GM23338 (cell line): Measurements from ENCODE around the gene CCDC144A. TPM values are rescaled to one million over a fixed set of nuclear protein-coding genes. Genes with fewer than 3 reads are reported as not detected.
A peak's percentile ranks its signal among the peaks of the same experiment; 100 is the strongest.
"Not testable (repeated sequence)": the region's sequence is repeated elsewhere in the genome, so short reads cannot be mapped to it uniquely, and the experiment has no call there.

Source experiments
- ATAC-seq: fragments of 200-7000 bp; cut with Tn5 transposase; 3 replicates; pipeline ENCODE4 v1.9.1; 2020
- DNase-seq: peaks from one replicate; pipeline ENCODE4 v3.0.0-alpha.2; 2015; ENCODE audit warnings: low spot score
- H2AFZ ChIP-seq: fragments of 200-600 bp; sonication (generic); 2 replicates; pipeline ENCODE4 v1.8.0; 2016; ENCODE audit warnings: antibody characterized with exemption, mild to moderate bottlenecking, moderate library complexity
- H3F3A ChIP-seq: fragments of 200-600 bp; sonication (generic); replicated peaks from 2 replicates; pipeline ENCODE4 v1.8.0; 2017; ENCODE audit warnings: antibody characterized with exemption, mixed run types, low read depth
- H3K27ac ChIP-seq: fragments of 200-600 bp; sonication (generic); 2 replicates; pipeline ENCODE4 v1.6.1; 2016; ENCODE audit warnings: low read depth
- H3K27me3 ChIP-seq: fragments of 200-600 bp; sonication (generic); 2 replicates; pipeline ENCODE4 v1.8.0; 2016; ENCODE audit warnings: mild to moderate bottlenecking, mixed run types, moderate library complexity; ENCODE audit not compliant: insufficient read depth
- H3K36me3 ChIP-seq: fragments of 200-600 bp; sonication (generic); 2 replicates; pipeline ENCODE4 v1.8.0; 2016; ENCODE audit warnings: mild to moderate bottlenecking; ENCODE audit not compliant: insufficient read depth
- H3K4me1 ChIP-seq: fragments of 200-600 bp; sonication (generic); 2 replicates; pipeline ENCODE4 v1.8.0; 2016; ENCODE audit warnings: mild to moderate bottlenecking, moderate library complexity; ENCODE audit not compliant: insufficient read depth
- H3K4me2 ChIP-seq: fragments of 200-600 bp; sonication (generic); 2 replicates; pipeline ENCODE4 v1.7.1; 2017; ENCODE audit warnings: mixed run types
- H3K4me3 ChIP-seq: fragments of 200-600 bp; sonication (generic); 2 replicates; pipeline ENCODE4 v1.6.1; 2016; ENCODE audit warnings: mixed run types
- H3K79me2 ChIP-seq: fragments of 200-600 bp; sonication (generic); replicated peaks from 2 replicates; pipeline ENCODE4 v1.8.0; 2017; ENCODE audit warnings: mild to moderate bottlenecking; ENCODE audit not compliant: insufficient read depth
- H3K9me2 ChIP-seq: fragments of 200-600 bp; sonication (generic); 2 replicates; pipeline ENCODE4 v1.8.0; 2017; ENCODE audit not compliant: insufficient read depth
- H4K20me1 ChIP-seq: fragments of 200-600 bp; sonication (generic); replicated peaks from 2 replicates; pipeline ENCODE4 v1.8.0; 2017; ENCODE audit warnings: mild to moderate bottlenecking; ENCODE audit not compliant: insufficient read depth
- H3K27ac Mint-ChIP-seq: 2 replicates; pipeline ENCODE4 v1.8.0; 2020; ENCODE audit warnings: inconsistent platforms, mild to moderate bottlenecking, moderate library complexity, mixed read lengths
- H3K27me3 Mint-ChIP-seq: 3 replicates; pipeline ENCODE4 v1.8.0; 2022; ENCODE audit warnings: low read depth, mild to moderate bottlenecking, moderate library complexity, mixed read lengths, inconsistent platforms; ENCODE audit not compliant: insufficient read depth, poor library complexity
- H3K36me3 Mint-ChIP-seq: 3 replicates; pipeline ENCODE4 v1.8.0; 2021; ENCODE audit warnings: low read depth, mild to moderate bottlenecking, inconsistent platforms, moderate library complexity, mixed read lengths
- H3K4me1 Mint-ChIP-seq: 3 replicates; pipeline ENCODE4 v1.8.0; 2020; ENCODE audit warnings: mild to moderate bottlenecking, inconsistent platforms, mixed read lengths
- H3K4me3 Mint-ChIP-seq: 3 replicates; pipeline ENCODE4 v1.8.0; 2021; ENCODE audit warnings: moderate library complexity, mild to moderate bottlenecking, inconsistent platforms, mixed read lengths
- H3K9me3 Mint-ChIP-seq: 3 replicates; pipeline ENCODE4 v1.8.0; 2020; ENCODE audit warnings: moderate library complexity, mild to moderate bottlenecking, inconsistent platforms, mixed read lengths
- CREB1 ChIP-seq: fragments of 250-450 bp; sonication (Bioruptor Pico); IDR thresholded peaks from 2 replicates; pipeline ENCODE4 v1.5.0; 2020; ENCODE audit warnings: low read depth, mild to moderate bottlenecking, moderate library complexity
- CTCF ChIP-seq, 2 experiments: fragments of 200-600 bp in 1 of 2; sonication (generic) in 1 of 2; conservative IDR thresholded peaks; 2 replicates each; pipeline versions ENCODE4 v1.5.1 to v1.6.1; 2016 to 2017; ENCODE audit warnings: antibody characterized with exemption in 2 of 2, low read depth in 2 of 2, mild to moderate bottlenecking in 2 of 2, moderate library complexity in 1 of 2
- EZH2 ChIP-seq: fragments of 200-600 bp; sonication (generic); IDR thresholded peaks from one replicate; pipeline ENCODE4 v1.8.0; 2017; ENCODE audit warnings: antibody characterized with exemption, mild to moderate bottlenecking, low read depth; ENCODE audit not compliant: unreplicated experiment
- EZH2phosphoT487 ChIP-seq: fragments of 200-600 bp; sonication (generic); IDR thresholded peaks from one replicate; pipeline ENCODE4 v1.8.1; 2018; ENCODE audit warnings: antibody characterized with exemption; ENCODE audit not compliant: unreplicated experiment
- JUNB ChIP-seq: IDR thresholded peaks from one replicate; pipeline ENCODE4 v1.6.1; 2016; ENCODE audit warnings: antibody characterized with exemption; ENCODE audit not compliant: unreplicated experiment
- NANOG ChIP-seq: IDR thresholded peaks from 2 replicates; pipeline ENCODE4 v1.6.1; 2016; ENCODE audit warnings: antibody characterized with exemption, borderline replicate concordance
- REST ChIP-seq: IDR thresholded peaks from one replicate; pipeline ENCODE4 v1.6.1; 2018; ENCODE audit warnings: antibody characterized with exemption; ENCODE audit not compliant: unreplicated experiment
- ZNF462 ChIP-seq: fragments of 250-450 bp; sonication (Bioruptor Pico); IDR thresholded peaks from 2 replicates; pipeline ENCODE4 v1.5.0; 2020; ENCODE audit warnings: mild to moderate bottlenecking, moderate library complexity
- polyA plus RNA-seq: library from polyadenylated mRNA; unstranded; fragments of >200 nt; fragmentation: Nextera tagmentation; extraction: Ambion mirVana; gene quantifications from 2 replicates; pipeline ENCODE4 v1.2.1, GENCODE V29; 2016
- total RNA-seq: library from RNA; depleted of rRNA; stranded (reverse); fragments of >200 nt; shearing (Covaris generic); gene quantifications from 2 replicates; pipeline ENCODE4 v1.2.3, GENCODE V29; 2014

Gene CCDC144A
- total and polyA plus RNA-seq, 2 experiments from 2014 or later, result 4.2 to 13.9 TPM

GRCh38 chr17:16812126-16812525, 122.1 kb downstream of the CCDC144A start:
- H3K36me3 Mint-ChIP-seq, H3K4me1 ChIP-seq, H3K4me1 Mint-ChIP-seq, H3K27ac Mint-ChIP-seq, H3K4me2 ChIP-seq, H3K36me3 ChIP-seq, H3K9me3 Mint-ChIP-seq, H3K27me3 Mint-ChIP-seq, H2AFZ ChIP-seq, H3K9me2 ChIP-seq, H4K20me1 ChIP-seq, H3K4me3 Mint-ChIP-seq, H3K4me3 ChIP-seq, H3K79me2 ChIP-seq, H3K27ac ChIP-seq, H3K27me3 ChIP-seq, H3F3A ChIP-seq: not testable (repeated sequence)
- TF ChIP-seq REST, result peak; percentile 78
- ATAC-seq (peak; percentile 67), DNase-seq (peak; percentile 60)

GRCh38 chr17:16814439-16814838, 124.4 kb downstream of the CCDC144A start:
- Histone ChIP-seq H2AFZ (no peak overlapping the region), H3K4me3 (no peak overlapping the region), H3K36me3 (no peaks in the 10 kb centered on the region), H3F3A (no peaks in the 10 kb centered on the region), H3K27ac (no peak overlapping the region), H3K9me2 (no peaks in the 10 kb centered on the region), H4K20me1 (no peaks in the 10 kb centered on the region), H3K4me2 (no peak overlapping the region), H3K27me3 (no peaks in the 10 kb centered on the region), H3K4me1 (no peaks in the 10 kb centered on the region), H3K79me2 (no peaks in the 10 kb centered on the region)
- Mint-ChIP-seq H3K36me3 (no peaks in the 10 kb centered on the region; the same call in 2 of the 3 replicates), H3K4me3 (no peak overlapping the region), H3K9me3 (no peaks in the 10 kb centered on the region; the same call in 1 of the 3 replicates), H3K27ac (no peak overlapping the region), H3K27me3 (peaks cover 7% of the 10 kb centered on the region), H3K4me1 (no peaks in the 10 kb centered on the region)
- ATAC-seq (no peak), DNase-seq (no peak)
- TF ChIP-seq ZNF462 (CRISPR knock-in tag), result no peak
- TF ChIP-seq EZH2phosphoT487, result no peak
- no peak for TF ChIP-seq EZH2
- no peak for TF ChIP-seq CTCF (conservative IDR thresholded peaks at IDR 0.05; ENCODE audit: low read depth in 2 of 2)
- no peak for TF ChIP-seq JUNB
- TF ChIP-seq NANOG, result no peak
- TF ChIP-seq CREB1, result no peak
